ENCODE measurements around the gene AGBL1.
A peak's percentile ranks its signal among the peaks of the same experiment; 100 is the strongest.
"Not testable (repeated sequence)": the region's sequence is repeated elsewhere in the genome, so short reads cannot be mapped to it uniquely, and the experiment has no call there.

Gene AGBL1

DNA sequence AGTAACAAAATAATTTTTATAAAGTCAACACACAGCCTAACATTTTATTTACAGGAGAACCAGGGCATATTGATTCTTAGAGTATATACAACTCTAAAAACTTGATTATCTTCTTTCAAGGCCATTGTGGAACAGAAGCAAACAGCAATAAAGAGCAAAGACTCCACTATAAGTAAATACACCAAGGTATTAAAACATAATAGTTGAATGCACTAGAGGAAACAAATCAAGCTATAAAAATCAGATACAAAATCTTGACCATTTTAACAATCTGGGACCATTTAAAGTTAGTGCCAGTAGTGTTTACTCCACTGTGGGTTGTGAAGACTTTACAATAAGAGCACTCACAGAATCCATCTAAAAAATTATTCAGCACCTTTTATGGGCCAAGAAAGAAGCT, 323.6 kb downstream of the AGBL1 start:
- DNase-seq, result no peak
- no peak for ATAC-seq

DNA sequence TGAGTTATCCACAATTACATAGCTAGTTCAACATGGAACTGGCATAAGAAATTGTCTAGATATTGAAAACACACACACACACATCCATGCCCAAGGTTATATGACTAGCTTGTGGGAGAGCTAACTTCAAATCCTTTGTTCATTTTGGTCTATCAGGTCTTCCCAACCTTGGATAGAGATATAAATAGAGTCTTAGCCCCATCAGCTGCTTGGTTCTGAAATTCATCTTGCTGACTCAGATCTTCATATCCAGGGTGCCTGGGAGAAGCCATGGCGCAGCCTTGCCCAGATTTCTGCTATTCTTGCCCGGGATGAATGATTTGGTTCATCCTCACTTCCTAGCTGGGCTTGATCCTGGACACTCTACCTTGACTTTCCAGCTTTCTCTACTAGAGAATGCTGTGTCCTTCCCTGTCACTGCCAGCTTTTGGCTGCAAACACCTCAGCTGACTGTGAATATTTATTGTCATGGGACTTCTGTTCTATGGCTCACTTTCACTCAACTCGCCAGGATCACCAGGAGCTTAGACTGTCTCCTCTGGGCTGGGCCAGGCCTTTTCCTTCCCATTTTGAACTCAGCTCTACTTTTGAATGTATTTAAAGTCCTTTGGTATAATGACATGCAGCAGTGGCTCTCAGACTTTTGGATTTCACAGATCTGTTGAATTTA, 324.4 kb downstream of the AGBL1 start:
- ATAC-seq (no peak), DNase-seq (no peak)

DNA sequence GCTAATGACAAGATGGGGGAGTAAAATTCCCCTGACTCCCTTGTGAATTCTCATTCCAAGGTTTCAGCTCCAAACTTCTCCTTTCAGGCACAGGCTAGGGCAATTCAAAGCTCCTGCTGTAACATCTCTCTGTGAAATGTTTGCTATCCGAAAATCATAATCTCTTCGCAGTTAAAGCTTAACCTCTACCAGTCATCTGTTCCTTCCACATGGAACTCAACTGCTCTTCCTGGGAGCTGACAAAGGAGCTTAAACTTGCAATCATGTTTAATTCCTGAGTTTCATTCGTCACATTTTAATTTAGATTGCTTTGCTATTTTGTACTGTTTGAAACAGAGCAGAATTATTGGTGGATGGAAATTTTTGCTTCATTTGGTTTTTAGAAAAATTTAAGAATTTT, 328.6 kb downstream of the AGBL1 start:
- no peak for ATAC-seq
- no peak for DNase-seq

DNA sequence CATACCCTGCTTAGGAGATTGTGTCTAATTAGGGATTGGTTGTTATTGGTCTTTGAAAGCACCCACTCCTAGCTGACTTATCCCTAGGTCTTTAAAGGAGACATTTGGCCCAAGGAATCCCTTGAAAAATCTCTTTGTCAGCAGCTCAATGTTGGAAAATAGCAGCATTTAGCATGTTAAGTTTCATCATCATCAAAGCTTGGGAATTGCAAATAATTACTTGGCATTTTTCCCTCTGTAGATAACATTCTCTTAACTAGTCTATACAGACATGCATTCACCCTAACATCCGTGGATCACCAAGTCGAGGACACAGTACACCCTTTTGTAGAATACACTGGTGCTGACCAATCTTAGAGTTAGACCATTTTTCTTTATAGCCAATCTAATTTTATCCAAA, 332.2 kb downstream of the AGBL1 start:
- ATAC-seq, result no peak
- DNase-seq, result no peak

DNA sequence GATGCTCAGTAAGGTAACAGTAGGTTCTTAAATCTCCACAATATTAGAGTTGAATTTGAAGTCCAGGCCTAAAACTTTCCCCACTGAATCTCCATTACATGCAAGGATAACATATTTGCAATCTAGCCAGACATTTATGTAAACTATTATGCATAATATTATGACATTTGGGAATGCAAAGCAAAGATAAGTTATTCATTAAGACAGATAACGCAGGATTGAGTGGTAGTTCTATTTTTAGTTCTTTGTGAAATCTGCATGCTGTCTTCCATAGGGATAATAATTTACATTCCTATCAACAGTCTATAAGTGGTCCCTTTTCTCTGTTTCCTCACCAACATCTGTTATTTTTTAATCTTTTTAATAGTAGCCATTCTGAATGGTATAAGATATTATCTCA, 333.5 kb downstream of the AGBL1 start:
- no peak for DNase-seq
- ATAC-seq, result no peak

DNA sequence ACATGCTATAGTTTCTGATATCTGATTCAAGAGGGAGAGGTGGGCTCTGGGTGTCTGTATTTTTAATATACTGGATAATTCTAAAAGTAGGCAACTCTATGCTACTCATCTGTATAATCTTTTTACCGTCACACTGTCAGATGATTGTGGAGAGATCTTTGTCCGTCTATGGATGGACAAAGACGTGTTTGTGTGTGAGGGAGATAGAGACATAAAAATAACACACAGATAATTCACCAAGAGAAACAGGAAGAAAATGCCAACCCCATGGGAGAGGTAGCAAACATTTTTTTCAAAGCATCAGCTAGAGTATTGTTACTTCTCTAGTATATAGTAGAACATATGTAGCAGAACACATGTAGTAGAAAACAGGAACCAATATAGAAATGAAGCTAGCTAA, 346.1 kb downstream of the AGBL1 start:
- ATAC-seq (no peak), DNase-seq (no peak)

DNA sequence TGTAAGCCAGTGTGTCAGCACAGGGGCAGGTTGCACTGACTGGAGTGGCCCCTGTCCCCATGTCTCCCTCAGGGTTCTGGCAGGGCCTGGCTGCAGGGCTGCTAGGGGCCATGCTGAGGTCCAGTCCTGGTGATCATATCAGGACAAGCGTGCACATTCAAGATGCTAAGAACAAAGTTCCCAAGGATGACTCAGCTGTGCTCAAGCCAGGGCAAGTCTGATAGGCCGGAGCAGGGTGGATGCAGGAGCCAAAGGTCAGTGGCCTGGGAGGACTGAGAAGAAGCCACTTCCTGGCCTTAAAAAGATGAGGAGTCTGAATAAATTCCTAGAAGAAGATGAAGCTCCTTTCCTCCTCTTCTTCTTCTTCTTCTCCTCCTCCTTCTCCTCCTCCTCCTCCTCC, 353.2 kb downstream of the AGBL1 start:
- ATAC-seq, result no peak

DNA sequence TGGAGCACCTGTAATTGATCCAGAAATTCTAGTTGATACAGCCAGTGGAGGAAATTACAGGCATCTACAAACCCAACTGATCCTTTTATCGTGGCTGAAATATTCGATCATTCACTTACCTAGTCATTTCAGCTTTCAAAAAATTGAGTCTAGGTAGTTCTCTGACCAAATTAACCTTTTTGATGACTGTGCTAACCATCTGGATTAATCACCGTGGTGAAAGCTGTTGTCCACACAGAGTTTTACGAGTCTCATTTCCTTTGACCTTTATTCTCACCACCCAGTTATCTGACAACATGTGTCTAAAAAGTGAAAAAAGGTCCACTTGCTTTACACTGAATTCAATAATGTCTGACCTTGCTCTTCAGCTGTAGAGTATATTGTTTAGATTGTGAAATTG, 354.3 kb downstream of the AGBL1 start:
- ATAC-seq, result peak; percentile 32

More for the DNA sequence above, 353.2 kb downstream of the AGBL1 start:
- DNase-seq, result no peak

DNA sequence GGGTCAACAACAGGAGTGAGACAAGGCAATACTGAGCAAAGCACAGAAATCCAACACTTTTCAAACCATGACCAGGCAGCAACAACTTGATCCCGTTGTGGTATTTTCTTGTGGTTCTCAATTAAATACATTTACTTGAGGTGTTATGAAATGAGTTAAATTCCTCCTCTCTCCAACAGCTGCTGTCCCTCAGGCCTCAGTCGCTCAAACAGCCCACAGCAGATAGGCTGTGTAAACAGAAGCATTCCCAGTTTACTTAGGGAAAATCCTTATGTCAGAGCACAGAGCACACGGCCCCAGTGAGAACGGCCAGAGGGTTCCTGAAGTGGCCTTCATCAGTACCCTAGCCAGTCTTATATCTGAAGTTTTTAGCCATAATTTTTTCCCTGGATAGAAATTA, 359.9 kb downstream of the AGBL1 start:
- no peak for DNase-seq
- no peak for ATAC-seq

More for the DNA sequence above, 354.3 kb downstream of the AGBL1 start:
- DNase-seq, result no peak

DNA sequence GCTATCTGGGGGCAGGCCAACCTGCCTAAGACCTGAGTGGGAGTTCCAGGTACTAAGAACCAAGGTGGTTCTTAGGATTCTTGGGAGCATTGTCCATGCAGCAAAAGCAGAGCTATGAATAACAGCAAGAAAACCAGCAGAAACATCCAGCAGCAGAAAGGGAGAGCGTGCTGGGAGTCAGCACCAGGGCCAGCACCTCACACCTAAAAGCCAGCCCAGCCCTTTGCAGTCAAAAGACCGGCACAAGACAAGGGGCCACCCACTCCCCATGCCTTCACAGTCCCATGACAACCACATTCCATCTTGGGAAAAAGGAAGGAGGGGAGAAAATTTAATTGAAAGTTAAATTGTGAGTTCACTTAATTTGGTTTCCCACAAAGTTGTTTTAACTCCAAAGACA, 364.9 kb downstream of the AGBL1 start:
- ATAC-seq (no peak), DNase-seq (no peak)

DNA sequence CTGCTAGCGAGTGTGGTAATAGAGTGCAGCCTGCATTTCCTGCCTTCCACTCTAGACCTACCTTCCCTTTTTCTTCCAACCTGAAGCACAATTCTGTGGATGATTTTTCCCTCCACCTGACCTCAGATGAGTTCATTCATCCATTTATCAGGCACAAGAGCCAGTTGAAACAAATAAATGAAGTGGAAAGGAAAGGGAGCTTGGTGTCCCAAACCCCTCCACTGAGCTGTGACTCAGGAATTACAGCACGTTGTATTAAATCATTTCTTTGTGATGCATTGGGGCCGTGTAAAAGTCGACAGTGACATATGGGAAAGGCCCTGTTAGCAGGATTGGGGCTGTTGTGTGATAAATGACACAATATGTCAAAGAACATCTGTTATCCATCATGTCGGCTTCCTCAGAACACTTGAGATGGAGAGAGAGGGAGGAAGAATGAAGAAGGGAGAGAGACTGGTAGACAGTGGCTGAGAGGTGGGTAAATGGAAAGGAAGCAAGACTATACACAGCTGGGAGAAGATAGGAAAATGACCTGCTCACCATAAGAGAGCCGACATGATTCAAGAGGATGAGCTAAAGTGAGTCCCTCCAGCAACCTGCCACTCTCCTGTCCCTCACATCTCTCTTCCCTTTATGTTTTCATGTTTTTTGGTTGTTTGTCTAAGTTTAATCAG, 366.0 kb downstream of the AGBL1 start:
- DNase-seq, result no peak
- ATAC-seq, result no peak

DNA sequence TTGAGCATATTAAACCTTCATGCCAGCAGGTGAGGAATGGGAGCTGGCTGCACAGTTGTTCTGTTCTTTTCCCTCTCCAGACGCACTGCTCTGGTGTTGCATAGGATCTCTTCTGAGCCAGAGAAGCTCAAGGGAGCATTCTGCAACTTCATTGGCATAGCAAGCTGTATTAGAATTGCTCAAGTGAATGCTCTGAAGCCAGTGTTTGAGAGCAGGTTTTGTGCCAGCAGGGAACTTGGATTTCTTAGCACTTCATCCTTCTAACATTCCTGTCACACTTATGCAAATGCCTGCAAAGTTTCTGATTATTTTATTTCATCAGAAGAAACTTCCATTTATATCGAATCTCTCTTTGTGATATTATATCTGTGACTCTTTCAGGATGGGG, 366.6 kb downstream of the AGBL1 start:
- ATAC-seq (no peak), DNase-seq (no peak)

DNA sequence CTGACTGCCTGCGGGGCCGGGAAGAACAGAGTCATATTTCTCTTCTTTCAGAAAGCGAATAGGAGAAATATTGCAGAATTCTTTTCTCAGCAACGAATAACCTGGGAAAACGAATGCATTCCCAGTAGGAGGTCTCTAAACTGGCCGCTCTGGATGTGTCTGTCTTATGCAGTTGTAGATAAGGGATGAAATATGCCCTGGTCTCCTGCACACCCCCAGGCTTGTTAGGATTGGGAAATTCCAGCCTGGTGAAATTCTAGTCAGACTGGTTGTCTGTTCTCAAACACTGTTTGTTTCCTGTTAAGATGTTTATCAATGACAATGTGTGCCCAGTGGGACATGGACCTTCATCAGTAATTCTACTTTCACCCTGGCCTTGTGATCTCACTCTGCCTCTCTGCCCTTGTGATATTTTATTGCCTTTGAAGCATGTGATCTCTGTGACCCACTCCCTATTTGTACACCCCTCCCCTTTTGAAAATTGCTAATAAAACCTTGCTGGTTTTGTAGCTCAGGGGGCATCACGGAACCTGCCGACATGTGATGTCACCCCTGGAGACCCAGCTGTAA, 385.9 kb downstream of the AGBL1 start:
- DNase-seq, ATAC-seq: not testable (repeated sequence)

DNA sequence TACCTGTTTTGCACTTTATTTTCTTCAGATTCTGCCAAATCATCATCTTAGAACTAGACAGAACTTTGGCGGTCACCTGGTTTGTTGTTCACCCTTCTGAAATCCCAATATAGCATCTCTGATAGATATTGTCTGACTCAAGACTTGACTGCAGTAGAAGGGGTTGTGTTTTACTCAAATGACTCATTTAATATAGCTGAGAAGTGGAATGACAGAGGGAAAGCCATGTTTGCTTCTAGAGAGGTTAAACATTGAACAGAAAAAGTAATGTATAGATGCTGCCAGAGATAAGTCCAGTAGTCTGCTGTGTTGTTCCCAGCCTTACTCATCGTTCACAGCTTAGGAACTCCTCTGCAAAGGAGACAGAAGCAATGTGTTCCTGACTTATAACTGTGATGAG, 402.0 kb downstream of the AGBL1 start:
- no peak for DNase-seq
- no peak for ATAC-seq

DNA sequence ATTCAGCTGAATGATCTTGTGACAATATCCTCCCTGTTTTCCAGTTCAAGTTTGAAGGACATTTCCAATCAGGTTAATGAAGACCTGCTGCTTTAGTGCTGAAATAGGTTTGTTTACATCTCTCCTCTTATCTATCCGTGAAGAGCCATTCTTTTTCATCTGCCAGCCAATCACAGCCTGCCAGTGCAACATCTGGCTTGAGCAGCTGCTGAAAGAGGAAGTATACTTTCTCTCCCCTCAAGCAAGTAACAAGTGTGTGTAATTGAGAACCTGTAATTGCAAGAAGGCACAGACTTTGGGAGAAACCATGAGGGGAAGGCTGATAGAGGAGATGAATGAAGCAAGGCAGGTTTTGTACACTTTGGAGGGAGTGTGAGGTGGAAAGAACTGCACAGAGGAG, 404.3 kb downstream of the AGBL1 start:
- ATAC-seq (no peak), DNase-seq (no peak)

DNA sequence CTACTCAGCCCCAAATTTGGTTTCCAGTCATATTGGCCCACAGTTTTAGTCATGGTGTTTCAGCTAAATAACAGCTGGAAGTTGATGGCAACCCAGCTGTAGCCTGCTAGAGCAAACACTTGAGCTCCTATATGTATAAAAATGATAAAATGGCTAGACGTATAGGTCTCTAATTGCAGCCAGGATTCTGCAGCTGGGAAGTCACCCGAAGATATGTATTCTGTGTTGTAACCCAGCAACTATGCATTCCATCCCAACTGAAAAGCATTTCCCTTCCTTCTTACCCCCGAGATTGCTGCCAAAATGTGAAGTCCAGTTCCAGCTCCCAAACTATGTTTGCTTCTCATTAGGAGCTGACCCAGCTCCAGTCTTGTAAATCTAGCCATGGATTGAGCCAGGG, 408.4 kb downstream of the AGBL1 start:
- ATAC-seq (no peak), DNase-seq (no peak)

DNA sequence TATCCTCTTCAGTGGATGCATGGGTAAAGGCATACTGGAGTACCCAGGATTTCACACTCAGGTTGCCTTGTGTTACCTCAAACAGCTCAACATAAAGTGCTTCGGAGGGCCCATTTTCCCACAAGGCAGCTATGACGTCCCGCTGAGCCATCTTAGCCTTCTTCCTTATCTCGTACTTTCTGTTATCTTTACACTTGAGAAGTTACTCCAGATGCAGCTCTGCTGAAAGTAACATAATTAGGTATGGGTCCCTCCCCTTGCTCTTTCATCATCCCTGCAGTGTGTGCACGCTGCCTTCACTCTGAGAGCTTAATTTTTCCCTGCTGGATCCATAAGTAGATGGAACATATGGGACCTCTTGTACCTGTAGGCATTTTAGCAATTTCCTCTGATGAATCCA, 410.3 kb downstream of the AGBL1 start:
- DNase-seq (no peak), ATAC-seq (no peak)

DNA sequence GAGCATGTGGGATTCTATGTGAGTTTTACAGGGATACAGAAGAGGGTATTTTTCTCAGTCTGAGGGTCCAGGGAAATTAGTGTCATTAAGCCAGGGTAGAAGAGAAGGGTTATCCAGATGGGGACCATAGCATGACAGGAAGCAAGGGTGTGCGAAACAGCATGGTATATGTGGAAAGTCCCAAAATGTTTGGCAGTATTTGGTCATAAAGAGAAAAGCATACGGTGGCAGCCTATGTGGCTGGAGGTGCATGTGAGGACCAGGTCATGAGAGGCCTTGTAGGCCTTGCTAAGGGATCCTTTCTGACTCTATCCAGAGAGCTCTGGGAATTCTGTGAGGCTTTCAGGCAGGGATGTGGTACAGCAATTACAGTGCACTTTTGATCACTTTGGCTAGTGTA, 411.4 kb downstream of the AGBL1 start:
- DNase-seq (no peak), ATAC-seq (no peak)

DNA sequence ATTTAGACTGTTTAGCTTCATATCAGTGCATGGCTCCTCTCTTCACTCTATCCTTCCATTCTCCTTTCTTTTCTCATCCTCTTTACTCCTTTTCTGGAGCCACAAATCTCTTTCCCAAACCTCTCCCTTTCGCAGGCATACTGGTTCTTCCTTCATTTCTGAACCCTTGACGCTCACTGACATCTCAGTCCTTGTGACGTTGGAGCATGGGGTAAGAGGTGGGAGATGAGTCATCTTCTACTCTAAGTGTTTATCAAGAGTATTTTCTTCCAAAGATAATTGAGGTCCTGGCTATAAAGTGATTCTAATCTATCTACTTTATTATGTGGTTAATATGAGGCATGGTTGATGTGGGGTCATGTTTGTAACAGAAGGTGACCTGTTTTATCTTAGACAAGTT, 414.2 kb downstream of the AGBL1 start:
- DNase-seq, result no peak
- ATAC-seq, result no peak

DNA sequence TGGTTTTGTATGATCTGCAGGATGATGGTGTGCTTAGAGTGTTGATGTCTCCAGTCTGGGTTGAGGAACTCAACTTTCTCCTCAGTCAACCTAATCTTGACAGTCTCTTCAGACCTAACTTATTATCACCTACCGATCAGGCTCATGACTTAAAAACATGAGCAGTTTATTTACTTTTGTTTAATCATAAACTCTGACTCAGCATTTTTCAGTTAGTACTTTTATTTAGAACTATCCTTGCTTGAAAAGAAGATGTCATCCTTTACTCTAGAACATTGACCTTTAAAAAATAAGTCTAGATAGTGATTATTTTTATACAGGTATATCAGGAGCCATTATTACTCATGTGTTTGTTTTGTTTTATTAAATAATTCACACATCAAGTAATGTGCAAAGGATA, 414.8 kb downstream of the AGBL1 start:
- DNase-seq (no peak), ATAC-seq (no peak)

DNA sequence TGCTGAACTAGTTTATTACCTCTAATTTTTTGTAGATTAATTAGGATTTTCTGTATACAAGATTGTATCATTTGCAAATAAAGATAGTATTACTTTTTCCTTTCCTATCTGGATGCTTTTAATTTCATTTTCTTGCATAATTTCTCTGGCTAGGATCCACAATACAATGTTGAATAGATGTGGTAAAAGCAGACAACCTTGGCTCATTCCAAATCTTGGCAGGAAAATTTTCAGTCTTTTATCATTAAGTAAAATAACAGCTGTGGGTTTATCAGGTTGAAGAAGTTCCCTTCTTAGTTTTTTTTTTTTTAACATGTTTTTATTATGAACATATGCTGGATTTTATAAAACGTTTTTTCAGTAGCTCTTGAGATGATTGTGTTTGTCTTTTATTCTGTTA, 422.6 kb downstream of the AGBL1 start:
- ATAC-seq, result no peak
- DNase-seq, result no peak

DNA sequence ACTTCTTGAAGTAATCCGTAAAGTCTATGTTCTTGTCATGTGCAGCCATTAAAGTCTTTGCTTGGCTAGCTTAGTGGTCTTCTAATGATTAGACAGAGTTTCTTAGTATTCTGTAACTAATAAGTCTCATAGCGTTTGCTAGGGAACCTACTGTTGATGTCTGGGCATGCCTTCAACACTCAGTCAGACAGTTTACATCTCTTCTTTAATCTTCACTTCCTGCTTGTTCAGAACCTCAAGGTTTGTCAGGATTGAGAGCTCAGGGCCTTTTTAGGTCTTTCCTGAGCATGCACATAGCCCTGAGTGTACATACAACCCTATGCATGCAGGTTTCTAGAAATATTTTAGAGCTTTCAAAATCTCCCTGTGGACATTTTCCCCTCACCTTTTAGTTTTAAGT, 426.3 kb downstream of the AGBL1 start:
- DNase-seq, result no peak
- no peak for ATAC-seq

DNA sequence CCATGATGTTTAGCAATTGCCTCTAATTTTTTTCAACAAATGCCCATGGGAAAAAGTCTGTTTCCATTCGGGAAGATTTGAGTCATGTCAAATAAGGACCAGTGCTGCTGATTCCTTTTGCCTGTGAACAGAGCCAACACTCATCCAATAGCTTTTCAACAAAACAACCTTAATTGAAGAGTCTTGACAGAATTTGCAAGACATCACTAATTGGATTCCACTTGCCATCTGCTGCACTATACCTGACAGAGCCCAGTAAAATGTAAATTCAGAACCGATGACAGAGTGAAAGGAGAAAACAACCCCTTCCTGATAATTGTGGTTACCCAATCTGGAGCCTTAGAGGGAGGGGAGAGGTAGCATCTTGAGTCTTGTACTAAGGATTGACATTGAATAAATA, 426.7 kb downstream of the AGBL1 start:
- DNase-seq (no peak), ATAC-seq (no peak)

DNA sequence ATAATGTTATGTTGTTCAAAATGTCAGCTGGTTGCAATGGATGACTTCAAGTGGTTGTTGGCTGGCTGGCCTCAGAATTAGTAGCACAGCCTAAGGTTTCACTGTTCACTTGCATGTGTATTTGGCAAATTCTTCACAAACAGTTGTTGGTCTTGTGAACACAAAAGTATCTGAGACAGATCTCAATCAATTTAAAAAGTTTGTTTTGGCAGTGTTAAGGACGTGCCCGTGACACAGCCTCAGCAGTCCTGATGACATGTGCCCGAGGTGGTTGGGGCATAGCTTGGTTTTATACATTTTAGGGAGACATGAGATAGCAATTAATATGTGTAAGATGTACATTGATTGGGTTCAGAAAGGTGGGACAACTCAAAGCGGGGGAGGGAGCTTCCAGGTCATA, 436.0 kb downstream of the AGBL1 start:
- DNase-seq (no peak), ATAC-seq (no peak)
